CD4-positive, alpha-beta T cell treated with Interleukin-4 for 4 hours (primary cell): ENCODE data around the gene KCNN3.

Source experiments
- DNase-seq: peaks from one replicate; pipeline ENCODE4 v3.0.0-alpha.2; 2020

KCNN3 gene

DNA sequence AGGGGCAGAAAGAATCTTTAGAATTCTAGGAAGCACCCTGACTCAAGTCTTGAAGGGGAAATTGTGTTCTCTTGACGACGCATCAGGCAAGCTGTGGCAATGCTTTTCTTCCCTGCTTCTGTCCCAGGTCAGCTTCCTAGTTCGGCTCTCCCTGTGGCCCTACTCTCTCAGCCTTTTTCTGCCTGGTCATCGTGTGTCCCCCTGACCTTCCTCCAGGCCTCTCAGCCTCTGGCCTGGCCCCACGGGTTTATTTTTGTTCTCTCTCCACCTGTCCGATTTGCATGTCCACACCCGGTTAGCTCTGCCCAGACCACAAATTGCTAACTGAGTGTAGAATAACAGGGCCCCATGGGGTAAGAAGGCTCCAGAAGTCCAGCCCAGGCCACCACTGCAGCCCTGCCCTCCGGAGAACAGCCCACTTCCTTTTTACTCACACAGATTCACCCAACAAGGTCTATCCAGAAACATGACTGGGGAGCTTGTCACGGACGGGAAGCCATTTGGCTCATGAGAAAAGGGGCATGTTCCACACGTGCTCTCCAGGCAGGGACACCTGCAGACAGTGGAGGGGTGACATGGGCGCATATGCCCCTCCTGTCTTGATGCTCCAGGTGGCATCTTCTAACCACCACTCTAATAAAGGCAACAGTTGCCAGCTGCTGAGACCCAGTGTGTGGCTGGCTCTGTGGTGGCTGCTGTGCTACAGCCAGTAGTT is 9.8 kb downstream of the KCNN3 start:
- DNase-seq: no peak

DNA sequence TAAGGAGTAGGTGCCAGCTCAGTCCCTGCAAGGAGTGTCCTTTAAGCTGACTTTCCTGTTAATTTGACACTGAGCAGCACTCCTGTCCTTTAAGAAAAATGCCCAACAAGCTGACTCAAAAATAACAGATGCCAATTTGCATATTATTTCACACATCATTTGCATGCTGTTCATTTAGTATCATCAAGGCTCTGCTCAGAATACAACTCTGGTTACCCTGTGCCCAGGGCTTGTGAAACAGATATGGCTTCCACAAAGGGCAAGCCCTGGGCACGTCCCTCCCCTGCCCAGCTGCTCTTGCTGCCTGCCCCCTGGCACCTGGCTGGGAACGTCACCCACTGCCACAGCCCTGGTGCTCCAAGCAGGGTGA is 10.3 kb downstream of the KCNN3 start:
- no peak for DNase-seq

DNA sequence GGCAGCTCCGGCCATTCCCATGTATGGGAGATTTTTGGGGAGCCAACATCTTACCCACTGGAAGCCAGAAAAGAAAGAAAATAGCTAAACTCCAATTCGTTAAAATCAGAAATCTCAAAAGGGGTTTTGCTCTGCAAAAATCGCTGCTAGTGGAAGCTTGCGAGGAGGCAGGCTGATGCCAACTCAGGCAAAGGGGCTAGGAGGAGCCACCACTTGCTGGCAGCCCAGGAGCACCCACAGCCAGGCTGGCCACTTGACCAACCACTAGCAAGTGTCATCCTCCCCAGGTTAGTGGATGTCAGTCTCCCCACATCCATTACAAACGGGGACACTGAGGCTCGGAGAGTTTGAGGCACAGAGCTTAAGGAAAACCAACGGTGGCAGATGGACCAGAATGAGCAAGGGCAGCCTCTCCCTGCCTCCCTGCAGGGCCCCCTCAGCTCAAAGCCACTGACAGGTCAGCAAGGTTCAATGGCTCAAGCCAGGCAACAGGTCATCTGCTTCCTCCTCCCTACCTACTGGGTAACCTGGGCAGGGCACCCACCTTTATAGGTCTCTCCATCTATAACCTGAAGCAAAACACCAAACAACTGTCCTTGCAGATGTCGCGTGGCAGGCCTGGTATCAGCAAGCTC is 10.8 kb downstream of the KCNN3 start:
- DNase-seq: no peak

DNA sequence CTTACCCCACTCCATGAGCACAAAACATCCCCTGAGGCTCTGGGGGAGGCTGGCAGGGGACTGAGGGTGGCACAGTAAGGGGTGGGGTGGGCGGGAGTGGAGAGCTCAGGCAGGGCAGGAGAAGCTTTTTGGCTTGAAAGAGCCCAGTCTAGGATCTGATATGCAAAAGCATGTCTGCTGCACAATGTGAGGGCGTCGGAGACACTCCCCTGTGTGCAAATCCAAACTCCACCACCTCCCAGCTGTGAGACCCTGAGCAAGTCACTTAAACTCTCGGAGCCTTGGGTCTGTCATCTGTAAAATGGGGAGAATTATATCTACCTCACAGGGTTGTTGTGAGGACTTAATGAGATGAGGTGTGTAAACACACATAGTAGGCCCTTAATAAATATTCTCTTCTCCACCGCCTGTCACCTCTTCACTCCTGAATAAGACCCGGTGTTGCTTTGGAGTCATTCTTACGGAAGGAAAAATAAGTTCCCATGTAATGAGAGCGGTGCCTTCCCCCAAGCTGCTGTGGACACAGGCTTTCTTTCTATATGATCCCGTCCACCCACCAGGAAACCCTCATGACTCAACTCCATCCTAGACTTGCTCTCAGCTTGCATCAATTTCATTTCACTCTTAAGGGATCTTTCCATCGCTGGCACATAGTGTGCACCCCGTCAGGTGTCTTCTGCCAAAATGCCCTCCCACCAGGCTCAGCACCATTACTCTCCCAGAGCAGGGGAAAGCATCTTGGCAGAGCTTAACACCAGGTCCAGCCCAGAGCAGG is 12.5 kb downstream of the KCNN3 start:
- DNase-seq: no peak

- no peak for DNase-seq
Measured at GRCh38 chr1:154857022-154857421, 13.1 kb downstream of the KCNN3 start.

DNA sequence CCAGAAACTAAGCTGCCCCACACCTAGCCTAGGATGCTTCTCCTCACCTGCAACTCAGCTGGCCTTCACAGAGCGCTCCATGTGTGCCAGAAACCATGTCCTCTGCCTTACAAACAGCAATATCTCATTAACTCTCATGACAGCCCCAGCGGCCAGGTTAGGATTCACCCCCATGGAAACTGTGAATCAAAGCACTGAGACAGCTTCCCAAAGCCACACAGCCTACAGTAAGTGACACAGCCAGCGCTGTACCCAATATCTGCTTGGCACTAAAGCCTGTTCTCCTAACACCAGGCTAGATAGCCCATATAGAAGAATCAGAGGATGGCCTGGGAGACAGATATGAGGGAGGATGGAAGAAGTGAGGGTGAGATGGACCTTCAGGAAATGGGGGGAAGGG is 13.5 kb downstream of the KCNN3 start:
- DNase-seq: no peak

GRCh38 chr1:154856049-154856448 is 14.0 kb downstream of the KCNN3 start:
- DNase-seq: no peak

DNA sequence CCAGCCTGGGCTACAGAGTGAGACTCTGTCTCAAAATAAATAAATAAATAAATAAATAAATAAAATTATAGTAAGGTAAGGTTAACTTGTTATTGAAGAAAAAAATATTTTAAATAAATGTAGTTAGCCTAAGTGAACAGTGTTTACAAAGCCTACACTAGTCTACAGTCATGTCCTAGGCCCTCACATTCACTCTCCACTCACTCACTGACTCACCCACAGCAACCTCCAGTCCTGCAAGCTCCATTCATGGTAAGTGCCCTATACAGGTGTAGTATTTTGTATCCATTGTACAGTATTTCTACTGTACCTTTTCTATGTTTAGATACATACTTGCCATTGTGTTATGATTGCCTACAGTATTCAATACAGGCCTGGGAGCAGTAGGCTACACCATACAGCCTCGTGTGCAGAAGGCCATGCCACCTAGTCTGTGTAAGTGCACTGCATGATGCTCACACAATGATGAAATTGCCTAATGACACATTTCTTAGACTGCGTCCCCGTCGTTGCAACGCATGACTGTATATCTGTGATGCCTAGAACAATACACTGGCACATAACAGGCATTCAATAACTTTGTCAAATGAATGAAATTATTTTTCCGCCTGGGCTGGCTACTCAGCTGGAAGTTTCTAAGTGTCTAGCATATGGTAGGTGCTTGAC is 14.8 kb downstream of the KCNN3 start:
- no peak for DNase-seq

DNA sequence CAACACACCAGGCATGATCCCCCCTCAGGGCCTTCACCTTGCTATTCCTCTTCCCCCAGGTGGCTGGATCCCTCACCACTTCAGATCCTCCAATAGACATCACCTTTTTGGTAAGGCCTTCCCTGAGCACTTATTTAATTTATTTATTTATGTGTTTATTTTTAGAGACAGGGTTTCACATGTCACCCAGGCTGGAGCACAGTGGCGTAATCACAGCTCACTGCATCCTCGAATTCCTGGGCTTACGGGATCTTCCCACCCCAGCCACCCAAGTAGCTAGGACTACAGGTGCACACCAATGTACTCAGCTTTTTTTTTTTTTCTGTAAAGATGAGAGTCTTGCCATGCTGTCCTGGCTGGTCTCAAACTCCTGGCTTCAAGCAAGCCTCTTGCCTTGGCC is 17.2 kb downstream of the KCNN3 start:
- no peak for DNase-seq

DNA sequence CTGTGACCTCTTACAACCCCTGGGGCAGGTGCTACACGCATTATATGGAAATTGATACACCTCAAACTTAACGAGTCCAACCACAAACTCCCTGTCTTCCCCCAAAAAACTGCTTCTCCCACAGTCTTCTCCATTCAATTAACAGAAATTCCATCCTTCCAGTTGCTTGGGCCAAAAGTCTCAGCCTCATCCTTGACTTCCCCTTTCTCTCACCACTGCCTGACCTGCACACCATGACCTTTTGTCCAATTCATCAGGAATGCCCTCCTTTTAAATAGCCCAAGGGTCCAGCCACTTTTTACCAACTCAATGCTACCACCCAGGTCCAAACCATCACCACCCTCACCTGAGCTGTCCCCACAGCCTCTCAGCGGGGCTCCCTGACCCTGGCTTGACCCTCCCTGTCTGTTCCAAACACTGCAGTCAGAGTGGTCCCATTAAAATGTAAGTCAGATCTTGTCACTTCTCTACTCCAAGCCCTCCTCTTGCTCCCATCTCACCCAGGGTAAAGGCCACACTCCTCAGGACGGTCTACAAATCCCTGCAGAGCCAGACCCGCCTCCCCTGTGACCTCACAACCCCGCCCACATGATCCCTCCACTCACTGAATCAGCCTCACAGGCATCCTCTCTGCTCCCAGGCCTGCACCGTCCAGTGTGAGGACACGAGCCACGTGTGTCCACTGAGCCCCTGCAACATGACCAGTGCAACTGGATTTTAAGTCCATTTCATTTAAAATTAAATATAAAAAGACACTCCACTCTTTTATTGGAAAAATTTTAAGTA is 18.5 kb downstream of the KCNN3 start:
- no peak for DNase-seq

DNA sequence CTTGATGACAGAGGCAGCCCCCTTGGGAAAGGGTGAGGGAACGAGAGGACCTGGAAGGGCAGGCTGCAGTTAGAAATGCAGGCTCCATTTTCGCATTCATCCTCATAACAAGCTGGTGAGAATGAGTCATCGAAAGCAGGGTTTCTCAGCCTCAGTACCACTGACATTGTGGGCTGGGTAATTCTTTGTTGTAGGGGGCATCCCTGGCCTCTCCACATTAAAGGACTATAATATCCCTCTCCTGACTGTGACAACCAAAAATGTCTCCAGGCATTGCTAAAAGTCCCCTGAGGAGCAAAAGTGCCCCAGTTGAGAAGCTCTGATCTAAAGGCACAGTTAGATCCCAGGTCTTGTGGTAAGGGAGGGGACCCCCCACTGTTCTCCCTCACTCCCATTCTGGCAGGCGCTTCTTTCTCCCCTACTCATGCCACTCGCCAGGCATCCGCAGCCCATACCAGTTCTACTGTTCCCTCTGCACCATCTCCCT is 20.4 kb downstream of the KCNN3 start:
- no peak for DNase-seq

- no peak for DNase-seq
Measured at GRCh38 chr1:154848983-154849382, 21.1 kb downstream of the KCNN3 start.

DNA sequence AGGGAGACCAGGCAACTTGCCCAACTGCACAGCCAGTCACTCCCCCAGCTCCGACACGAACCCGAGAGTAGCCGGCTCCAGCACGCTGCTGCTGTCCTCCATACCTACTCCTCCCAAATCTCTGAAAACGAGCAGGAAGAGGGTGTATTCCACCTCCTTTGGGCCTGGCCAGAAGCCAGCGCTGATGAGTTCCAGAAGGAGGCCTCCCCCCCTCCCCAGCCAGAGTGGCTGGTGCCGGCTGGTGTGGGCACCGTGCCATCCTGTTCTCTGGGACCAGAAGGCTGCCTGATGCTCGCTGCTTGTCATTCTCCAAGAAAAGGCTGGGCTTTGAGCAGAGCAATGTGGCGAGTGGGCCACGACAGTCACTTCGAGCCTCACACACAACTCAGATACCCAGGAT is 22.2 kb downstream of the KCNN3 start:
- no peak for DNase-seq

- no peak for DNase-seq
Measured at GRCh38 chr1:154846565-154847442, 23.3 kb downstream of the KCNN3 start.

GRCh38 chr1:154845879-154846278 is 24.2 kb downstream of the KCNN3 start:
- DNase-seq: no peak

- no peak for DNase-seq
Measured at GRCh38 chr1:154845174-154845573, 24.9 kb downstream of the KCNN3 start.

GRCh38 chr1:154844297-154844681 is 25.8 kb downstream of the KCNN3 start:
- DNase-seq: no peak

DNA sequence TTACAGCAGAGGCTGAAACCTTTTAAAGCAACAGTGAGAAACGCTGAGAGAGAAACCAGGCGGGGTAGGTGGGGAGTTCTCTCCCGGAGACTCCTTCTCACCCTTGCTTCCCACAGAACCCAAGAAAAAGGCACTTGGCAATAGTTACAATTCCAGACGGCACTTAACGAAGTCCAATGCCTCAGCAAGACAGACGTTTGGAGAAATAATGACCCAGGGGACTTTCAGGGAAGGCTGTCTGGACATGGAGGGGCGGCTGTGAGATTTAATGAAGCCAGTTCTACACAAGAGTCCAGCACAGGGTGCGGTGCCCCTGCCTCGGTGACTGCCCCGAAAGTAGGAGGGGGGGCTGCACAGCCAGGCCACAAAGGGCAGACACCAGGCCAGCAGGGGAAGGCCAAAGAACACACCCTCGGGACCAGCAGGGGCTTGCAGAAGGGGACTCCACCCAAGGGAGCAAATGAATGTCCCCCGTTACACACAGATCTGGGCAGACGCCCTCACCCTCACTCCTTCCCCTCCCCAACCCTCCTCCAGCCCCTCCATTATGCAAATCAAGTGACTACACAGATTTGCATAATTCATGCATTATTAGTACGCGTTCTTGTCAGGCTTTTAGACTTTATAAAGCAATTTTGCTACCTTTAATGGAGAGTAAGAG is 26.3 kb downstream of the KCNN3 start:
- no peak for DNase-seq

DNA sequence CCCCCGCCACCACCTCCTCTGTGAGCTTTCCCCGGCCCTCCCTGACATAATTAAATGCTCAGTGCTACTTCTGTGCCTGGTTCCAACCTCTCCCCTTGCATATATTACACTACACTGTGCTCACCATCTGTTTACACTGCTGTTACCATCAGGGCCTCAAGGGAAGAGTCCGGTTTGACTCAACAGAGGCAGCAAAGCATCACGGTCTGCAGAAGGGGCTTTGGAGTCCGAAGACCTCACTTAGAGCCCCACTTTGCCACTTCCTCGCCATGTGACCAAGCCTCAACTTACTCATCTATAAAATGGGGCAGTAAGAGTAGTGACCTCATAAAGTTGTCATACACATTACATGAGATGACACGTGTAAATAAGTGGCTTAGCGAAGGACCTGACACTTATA is 27.4 kb downstream of the KCNN3 start:
- no peak for DNase-seq

- no peak for DNase-seq
Measured at GRCh38 chr1:154841384-154841783, 28.7 kb downstream of the KCNN3 start.
